Subcutaneous adipose tissue (tissue), 4 donors: ENCODE data around the gene L3MBTL2. TPM values are rescaled to one million over a fixed set of nuclear protein-coding genes. Genes with fewer than 3 reads are reported as not detected.

Experiments
- total RNA-seq, 4 donors: library from RNA; depleted of rRNA; stranded (reverse); fragments of >200 nt; gene quantifications; one replicate each; pipeline ENCODE4 v1.1.0, GENCODE V29; 2016
- TF ChIP-seq, protein P1 (sequence below): fragments of 450-650 bp; IDR thresholded peaks from one replicate; pipeline ENCODE4 v1.5.1; 2016; ENCODE audit warnings: low read depth, mild to moderate bottlenecking, control low read depth, antibody characterized with exemption, moderate library complexity

L3MBTL2 gene
- total RNA-seq, 4 donors from 2014 or later, result 7.0 to 19.4 (median 12.4) TPM

DNA sequence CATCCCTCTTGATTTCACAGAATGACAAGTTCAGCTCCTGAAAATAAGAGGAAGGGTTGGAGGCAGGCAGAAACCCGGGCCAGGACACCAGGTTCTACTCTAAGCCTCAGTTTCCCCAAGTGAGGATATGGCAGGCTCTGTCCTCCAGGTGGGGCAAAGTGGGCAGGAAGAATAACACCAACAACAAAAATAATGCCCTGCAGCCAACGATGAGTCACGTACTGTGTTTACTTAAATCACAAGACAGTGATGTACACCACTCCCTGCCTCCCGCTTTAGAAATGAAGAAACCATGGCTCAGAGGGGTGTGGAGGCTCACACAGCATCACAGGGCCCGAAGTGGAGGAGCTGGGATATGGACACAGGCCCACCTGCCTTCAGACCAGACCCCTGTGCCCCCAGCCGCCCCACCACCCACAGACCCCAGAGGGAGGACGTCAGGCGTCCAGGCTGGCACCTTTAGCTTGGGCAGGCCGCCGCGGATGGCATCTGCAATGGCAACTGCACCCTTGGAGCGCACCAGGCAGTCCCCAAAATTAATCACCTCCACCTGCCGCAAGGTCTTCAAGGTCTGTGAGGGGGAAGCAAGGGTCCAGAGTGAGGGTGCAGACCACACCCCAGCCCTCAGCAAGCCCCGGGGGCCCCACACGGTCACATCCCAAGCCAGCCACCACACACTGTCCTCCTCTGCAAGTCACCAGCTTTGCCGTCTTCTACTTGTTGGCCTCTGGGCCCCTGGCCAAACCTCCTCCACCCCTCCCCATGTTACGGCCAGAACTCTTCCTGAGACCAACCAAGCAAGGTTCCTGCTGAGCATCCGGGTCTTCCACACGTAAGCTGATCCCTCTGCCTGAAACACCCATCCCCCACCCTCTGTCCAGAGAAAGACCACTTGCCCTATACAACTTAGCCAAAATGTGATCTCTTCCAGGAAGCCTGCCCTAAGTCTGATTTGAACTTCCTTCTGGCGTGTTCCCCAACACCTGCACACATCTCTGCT is 51.4 kb downstream of the L3MBTL2 start:
- TF ChIP-seq, protein P1, sequence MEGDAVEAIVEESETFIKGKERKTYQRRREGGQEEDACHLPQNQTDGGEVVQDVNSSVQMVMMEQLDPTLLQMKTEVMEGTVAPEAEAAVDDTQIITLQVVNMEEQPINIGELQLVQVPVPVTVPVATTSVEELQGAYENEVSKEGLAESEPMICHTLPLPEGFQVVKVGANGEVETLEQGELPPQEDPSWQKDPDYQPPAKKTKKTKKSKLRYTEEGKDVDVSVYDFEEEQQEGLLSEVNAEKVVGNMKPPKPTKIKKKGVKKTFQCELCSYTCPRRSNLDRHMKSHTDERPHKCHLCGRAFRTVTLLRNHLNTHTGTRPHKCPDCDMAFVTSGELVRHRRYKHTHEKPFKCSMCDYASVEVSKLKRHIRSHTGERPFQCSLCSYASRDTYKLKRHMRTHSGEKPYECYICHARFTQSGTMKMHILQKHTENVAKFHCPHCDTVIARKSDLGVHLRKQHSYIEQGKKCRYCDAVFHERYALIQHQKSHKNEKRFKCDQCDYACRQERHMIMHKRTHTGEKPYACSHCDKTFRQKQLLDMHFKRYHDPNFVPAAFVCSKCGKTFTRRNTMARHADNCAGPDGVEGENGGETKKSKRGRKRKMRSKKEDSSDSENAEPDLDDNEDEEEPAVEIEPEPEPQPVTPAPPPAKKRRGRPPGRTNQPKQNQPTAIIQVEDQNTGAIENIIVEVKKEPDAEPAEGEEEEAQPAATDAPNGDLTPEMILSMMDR, result no peak

DNA sequence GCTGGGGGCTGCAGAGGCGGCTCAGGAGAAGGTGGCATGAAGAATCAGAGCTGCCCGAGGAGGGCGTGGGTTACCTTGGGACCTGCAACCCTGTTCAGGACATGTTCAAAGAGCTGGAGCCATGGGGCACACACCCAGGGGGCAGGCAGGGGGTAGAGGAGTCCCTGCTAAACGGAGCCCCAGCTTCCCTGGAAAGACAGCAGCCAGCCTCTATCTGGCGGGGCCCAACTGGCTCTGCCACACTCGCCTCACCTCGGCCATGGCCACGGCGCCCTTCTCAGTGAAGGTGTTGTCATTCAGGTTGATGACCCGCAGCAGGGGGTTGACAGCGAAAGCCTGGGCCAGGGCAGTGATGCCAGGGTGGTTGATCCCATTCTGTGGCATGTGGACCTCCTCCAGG is 52.6 kb downstream of the L3MBTL2 start:
- TF ChIP-seq, protein P1, result no peak

DNA sequence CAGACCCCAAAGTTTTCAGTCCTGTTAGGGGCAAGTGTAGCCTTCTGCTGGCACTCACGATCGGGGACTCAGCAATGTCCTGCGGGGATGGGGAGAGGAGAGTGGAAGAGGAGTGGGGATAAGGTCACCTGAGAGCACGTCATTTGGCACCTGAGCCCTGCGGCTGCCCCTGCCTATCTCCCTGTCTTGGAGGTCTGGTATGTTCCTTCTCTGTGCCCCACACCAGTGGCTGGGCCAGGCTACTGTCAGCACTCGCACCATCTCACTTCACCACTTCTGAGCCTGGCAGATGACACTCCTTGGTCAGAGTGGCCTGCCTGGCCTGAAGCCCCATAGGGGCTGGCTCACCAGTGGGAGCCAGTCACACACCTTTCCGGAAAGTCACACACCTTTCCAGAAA is 55.8 kb downstream of the L3MBTL2 start:
- TF ChIP-seq, protein P1, result no peak

DNA sequence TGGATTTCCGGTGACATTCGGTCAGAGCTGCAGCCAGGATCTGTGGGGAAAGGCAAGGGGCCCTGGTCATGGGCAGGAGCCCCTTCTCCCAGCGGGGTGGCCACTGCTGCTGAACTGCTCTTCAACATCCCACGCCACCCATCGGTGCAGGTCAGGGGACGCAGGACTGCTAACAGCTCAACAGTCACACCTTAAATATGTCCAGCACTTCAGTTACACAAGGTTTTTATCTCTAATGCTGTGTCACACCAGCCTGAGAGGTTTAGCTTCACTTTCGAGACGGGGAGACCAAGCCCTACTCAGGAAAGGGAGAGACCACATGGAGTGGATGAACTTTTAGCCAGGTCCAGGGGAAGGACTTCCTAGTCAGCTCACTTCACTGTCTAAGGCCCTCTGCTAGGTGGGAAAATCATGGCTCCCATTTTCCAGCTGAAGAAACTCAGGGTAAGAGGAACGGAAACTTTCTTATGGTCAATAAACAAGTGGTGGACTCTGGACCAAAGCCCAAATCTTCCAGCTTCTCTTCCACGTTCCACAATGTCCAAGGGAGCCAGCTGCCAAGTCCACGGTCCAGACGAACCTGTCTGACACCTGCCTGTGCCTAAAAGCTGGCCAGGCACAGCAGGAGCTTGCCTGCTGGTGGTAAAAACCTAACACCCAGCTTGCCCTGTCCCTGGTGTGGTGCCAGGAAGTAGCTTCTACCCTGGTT is 56.6 kb downstream of the L3MBTL2 start:
- TF ChIP-seq, protein P1, result no peak

DNA sequence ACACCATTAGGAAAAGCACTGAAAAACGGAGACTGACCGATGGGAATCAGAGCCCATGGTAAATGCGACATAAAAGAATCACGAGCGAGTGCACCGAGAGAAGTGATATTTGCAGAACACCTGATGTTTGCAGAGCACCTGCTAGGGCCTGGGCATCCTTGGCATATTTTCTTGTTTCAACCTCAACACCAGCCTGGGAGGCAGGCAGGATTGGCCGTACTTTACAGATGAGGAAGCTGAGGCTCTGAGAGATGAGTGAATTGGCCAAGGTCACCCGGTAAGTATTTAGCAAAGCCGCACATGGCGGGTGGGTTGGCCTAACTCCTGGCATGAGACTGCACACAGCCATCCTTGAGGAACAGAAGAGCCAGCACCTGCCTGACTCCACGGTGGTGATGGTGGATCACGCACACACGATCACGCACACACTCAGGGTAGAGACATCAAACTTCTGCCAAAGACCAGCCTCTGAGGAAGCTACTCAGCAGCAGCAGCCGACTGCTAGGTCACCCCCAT is 57.2 kb downstream of the L3MBTL2 start:
- TF ChIP-seq, protein P1, result no peak

DNA sequence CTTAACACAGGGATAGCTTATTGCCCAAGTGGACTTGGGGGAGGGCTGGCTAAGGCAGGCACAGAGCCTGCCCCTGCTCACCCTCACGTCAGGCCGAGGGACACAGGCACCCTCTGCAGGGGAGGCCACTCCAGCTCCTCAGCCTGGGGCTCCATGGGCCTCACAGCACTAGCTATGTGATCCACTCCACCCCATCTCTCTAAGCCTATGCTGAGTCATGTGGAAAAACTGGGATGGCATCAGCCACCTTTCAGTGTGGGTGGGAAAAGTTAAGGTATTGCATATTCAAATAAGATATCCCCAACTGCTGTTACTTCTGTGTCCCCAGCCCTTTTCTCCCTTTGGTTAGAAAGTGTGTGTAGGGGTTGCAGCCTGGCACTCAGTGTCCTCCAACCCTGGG is 58.6 kb downstream of the L3MBTL2 start:
- TF ChIP-seq, protein P1, result no peak
